ENCODE results near the gene STK26. TPM values are rescaled to one million over a fixed set of nuclear protein-coding genes. Genes with fewer than 3 reads are reported as not detected.

The STK26 gene
- total RNA-seq, 2 donors from 2014 or later = 7.7 to 11.1 TPM

- DNase-seq (ENCODE audit: low spot score) (no peak), ATAC-seq (ENCODE audit: insufficient number of reproducible peaks, low FRiP score, low read depth) (no peak)
- Histone ChIP-seq H3K9me3 (no peaks in the 10 kb centered on the region), H3K27ac (no peak overlapping the region), H3K4me1 (ENCODE audit: control insufficient read depth in 1 of 2, low read depth in 2 of 2) (no peaks in the 10 kb centered on the region), H3K27me3 (replicated peaks; ENCODE audit: insufficient read depth) (no peaks in the 10 kb centered on the region), H3K4me3 (no peak overlapping the region), H3K36me3 (no peaks in the 10 kb centered on the region)
- no peak for TF ChIP-seq CTCF (IDR thresholded peaks at IDR 0.05)
These were observed 54.3 kb downstream of the STK26 start for GRCh38 chrX:132077414-132077813.

GRCh38 chrX:132077912-132078311 lies 54.8 kb downstream of the STK26 start:
- H3K27me3 ChIP-seq (replicated peaks; ENCODE audit: insufficient read depth) = no peaks in the 10 kb centered on the region
- H3K9me3 ChIP-seq = no peaks in the 10 kb centered on the region
- ATAC-seq (ENCODE audit: insufficient number of reproducible peaks, low FRiP score, low read depth) = no peak
- no peaks in the 10 kb centered on the region for H3K36me3 ChIP-seq
- no peak overlapping the region for H3K4me3 ChIP-seq
- no peaks in the 10 kb centered on the region for H3K4me1 ChIP-seq (ENCODE audit: control insufficient read depth in 1 of 2, low read depth in 2 of 2)
- no peak for TF ChIP-seq CTCF (IDR thresholded peaks at IDR 0.05)
- no peak overlapping the region for H3K27ac ChIP-seq
- DNase-seq (ENCODE audit: low spot score) = no peak

GRCh38 chrX:132085786-132086185 lies 62.7 kb downstream of the STK26 start:
- H3K4me1 ChIP-seq (ENCODE audit: control insufficient read depth in 1 of 2, low read depth in 2 of 2) = no peaks in the 10 kb centered on the region
- no peak for TF ChIP-seq CTCF (IDR thresholded peaks at IDR 0.05)
- no peaks in the 10 kb centered on the region for H3K9me3 ChIP-seq
- no peaks in the 10 kb centered on the region for H3K36me3 ChIP-seq
- no peaks in the 10 kb centered on the region for H3K27me3 ChIP-seq (replicated peaks; ENCODE audit: insufficient read depth)
- H3K27ac ChIP-seq = no peak overlapping the region
- ATAC-seq (ENCODE audit: insufficient number of reproducible peaks, low FRiP score, low read depth) (no peak), DNase-seq (ENCODE audit: low spot score) (no peak)
- H3K4me3 ChIP-seq = no peak overlapping the region

GRCh38 chrX:132086672-132087071 lies 63.6 kb downstream of the STK26 start:
- H3K4me1 ChIP-seq (ENCODE audit: control insufficient read depth in 1 of 2, low read depth in 2 of 2) = no peaks in the 10 kb centered on the region
- no peak overlapping the region for H3K27ac ChIP-seq
- DNase-seq (ENCODE audit: low spot score) (no peak), ATAC-seq (ENCODE audit: insufficient number of reproducible peaks, low FRiP score, low read depth) (no peak)
- no peaks in the 10 kb centered on the region for H3K9me3 ChIP-seq
- no peaks in the 10 kb centered on the region for H3K27me3 ChIP-seq (replicated peaks; ENCODE audit: insufficient read depth)
- H3K36me3 ChIP-seq = no peaks in the 10 kb centered on the region
- no peak for TF ChIP-seq CTCF (IDR thresholded peaks at IDR 0.05)
- H3K4me3 ChIP-seq = no peak overlapping the region

DNA sequence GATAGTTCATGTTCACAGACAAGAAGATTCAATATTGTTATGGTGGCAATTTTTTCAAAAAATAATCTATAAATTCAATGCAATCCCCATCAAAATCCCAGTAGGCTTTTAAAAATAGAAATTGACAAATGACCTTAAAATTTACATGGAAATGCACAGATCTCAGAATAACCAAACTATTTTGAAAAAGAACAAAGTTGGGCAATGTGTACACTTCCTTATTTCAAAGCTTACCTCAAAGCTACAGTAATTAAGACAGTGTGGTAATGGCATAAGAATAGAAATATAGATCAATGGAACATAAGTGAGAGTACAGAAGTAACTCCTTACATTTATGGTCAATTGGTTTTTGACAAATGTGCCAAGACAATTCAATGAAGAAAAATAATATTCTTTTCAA lies 65.8 kb downstream of the STK26 start:
- H3K27me3 ChIP-seq (replicated peaks; ENCODE audit: insufficient read depth) = no peaks in the 10 kb centered on the region
- H3K4me1 ChIP-seq (ENCODE audit: control insufficient read depth in 1 of 2, low read depth in 2 of 2) = no peaks in the 10 kb centered on the region
- no peak overlapping the region for H3K27ac ChIP-seq
- TF ChIP-seq CTCF (IDR thresholded peaks at IDR 0.05) = no peak
- no peaks in the 10 kb centered on the region for H3K36me3 ChIP-seq
- ATAC-seq (ENCODE audit: insufficient number of reproducible peaks, low FRiP score, low read depth) (no peak), DNase-seq (ENCODE audit: low spot score) (no peak)
- no peaks in the 10 kb centered on the region for H3K9me3 ChIP-seq
- H3K4me3 ChIP-seq = no peak overlapping the region

Data from thoracic aorta (tissue), 2 donors.